NCI-H1417 treated with DMSO at 0.1 percent for 48 hours (cell line): ENCODE results near the gene SCUBE1.
"Not testable (repeated sequence)": the region's sequence is repeated elsewhere in the genome, so short reads cannot be mapped to it uniquely, and the experiment has no call there.

Experiments used
- DNase-seq: peaks from one replicate; lab custom pipeline; 2025; lab: John Stamatoyannopoulos, UW

Gene SCUBE1

DNA sequence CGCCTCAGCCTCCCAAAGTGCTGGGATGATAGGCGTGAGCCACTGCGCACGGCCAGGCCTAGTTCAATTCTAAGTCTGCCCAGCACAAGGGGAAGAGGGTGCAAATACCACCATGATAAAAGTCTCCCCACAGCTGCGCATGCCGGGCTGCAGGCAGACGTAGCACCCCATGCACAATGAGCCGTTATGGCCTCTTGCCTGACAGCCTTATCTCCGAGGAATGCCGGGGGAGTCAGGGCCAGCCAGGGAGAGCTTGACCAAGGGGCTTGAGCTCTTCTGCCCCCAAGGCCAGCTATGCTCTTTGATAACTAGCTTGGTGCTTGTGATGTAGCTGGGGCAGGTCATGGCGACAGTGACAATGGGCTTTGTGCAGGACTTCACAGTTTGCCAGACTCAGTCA lies 13.7 kb upstream of the SCUBE1 start:
- no peak for DNase-seq

DNA sequence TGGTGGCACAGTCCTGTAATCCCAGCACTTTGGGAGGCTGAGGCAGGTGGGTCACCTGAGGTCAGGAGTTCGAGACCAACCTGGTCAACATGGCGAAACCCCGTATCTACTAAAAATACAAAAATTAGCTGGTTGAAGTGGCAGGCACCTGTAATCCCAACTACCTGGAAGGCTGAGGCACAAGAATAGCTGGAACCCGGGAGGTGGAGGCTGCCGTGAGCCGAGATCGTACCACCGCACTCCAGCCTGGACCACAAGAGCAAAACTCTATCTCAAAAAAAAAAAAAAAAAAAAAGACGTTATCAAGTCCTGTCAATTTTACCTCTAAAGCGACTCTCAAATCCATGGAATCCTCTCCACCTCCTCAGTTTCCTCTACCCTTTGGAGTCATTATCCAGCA lies 12.5 kb upstream of the SCUBE1 start:
- not testable (repeated sequence) for DNase-seq

DNA sequence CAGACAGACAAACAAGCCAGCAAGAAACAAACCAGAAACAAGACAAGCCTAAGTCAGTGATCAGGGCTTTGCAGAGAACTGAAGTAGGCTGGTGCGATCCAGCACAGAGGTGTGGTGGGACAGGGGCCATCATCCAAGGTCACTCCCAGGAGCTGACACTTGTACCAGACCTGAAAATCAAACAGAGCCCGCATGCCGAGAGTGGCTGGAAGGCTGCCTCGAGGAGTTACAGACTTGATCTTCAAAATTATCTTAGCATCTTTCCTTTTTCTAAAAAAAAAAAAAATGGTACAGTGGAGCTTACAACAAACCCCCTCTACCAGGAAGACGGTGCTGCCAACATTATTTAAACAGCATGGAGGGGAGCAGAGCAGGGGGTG lies 8.8 kb upstream of the SCUBE1 start:
- no peak for DNase-seq

DNA sequence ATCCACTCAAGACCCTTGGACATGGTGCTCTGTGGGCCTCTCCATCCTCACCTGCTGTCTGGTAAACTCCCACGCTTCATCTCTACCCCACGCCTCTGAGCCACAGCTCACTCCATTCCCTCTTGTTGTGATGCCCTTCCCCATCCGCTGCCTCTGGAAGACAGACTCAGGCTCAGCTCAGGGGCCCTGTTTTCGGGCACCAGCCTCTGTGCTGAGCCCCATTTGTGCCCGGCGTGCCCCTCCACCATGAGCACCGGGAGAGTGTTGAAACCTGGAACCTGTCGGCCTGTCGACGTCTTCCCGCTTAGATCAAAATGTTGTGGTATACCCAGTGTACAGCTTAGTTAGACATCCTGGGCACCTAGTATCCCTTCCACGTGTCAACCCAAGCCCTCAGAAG lies 6.5 kb upstream of the SCUBE1 start:
- no peak for DNase-seq

DNA sequence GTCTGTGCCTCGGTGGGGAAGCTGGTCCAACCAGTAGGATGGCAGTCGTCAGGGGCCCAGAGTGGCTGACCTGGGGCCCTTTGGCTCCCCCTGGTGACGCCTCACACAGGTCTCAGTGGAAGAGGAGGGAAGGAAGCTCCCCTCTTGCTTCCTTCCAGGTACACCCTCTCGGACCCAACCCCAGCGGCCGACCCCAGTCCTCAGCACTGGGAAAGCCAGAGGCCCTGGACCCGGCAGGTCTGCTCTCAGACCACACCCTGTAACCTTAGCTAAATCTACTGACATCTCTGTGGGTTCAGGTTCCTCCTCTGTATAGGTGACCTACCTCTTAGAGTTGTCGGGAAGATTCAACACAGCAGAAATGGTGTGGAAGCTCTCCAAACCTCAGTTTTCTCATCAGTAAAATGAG lies 3.4 kb upstream of the SCUBE1 start:
- no peak for DNase-seq

DNA sequence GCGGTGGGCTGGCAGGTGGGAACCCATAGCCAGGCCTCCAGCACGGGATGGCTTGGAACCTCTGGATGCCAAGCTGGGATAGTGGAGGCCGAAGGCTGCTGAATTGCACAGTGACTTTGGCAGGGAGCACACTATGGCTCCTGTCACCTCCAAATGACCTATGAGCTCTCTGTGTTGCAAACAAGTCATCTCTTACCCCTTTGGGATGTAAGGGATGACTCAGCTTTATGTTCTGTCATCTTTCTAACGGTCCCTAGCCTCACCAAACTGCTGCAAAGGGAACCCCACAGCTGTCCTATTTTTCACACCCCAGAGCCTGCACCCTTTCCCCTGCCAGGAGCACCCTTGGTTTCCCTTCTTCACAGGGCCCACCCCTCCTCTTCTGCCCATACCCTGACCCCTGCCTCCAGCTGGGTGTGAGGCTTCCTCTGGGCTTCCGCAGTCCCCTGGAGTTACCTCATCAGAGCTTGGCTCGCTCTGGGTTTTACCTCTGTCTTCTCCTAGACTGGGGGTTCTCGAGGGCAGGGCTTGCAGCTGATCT lies 2.7 kb upstream of the SCUBE1 start:
- DNase-seq, result no peak

DNA sequence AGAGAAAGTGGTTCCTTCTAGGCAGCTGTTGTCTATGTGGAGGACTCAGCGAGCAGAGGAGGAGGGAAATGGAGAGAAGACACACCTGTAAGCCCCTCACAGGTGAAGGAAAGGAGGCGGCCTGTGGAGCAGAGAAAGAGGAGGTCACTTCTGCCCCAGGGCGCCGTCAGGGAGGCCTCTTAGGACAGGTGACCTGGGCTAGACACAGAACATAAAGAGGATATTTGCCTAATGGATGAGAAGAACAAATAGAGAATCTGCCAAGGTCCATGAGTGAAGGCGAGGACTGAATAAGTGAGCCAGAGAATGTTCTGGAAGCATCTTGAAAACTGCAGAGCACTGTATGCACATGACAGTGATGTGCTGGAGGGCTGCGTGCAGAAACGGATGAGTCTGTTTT lies 2.2 kb upstream of the SCUBE1 start:
- no peak for DNase-seq

DNA sequence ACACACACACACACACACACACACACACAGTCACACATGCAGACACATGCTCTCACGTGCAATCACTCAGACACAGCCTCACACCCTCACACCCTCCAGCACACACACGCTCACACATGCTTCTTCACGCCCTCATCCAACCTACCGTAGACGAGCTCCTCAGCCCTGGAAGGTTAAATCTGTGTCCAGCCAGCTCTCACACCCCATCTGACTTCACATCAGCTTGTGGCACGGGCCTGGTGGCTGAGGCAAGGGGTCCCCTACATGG lies 1.3 kb upstream of the SCUBE1 start:
- no peak for DNase-seq

DNA sequence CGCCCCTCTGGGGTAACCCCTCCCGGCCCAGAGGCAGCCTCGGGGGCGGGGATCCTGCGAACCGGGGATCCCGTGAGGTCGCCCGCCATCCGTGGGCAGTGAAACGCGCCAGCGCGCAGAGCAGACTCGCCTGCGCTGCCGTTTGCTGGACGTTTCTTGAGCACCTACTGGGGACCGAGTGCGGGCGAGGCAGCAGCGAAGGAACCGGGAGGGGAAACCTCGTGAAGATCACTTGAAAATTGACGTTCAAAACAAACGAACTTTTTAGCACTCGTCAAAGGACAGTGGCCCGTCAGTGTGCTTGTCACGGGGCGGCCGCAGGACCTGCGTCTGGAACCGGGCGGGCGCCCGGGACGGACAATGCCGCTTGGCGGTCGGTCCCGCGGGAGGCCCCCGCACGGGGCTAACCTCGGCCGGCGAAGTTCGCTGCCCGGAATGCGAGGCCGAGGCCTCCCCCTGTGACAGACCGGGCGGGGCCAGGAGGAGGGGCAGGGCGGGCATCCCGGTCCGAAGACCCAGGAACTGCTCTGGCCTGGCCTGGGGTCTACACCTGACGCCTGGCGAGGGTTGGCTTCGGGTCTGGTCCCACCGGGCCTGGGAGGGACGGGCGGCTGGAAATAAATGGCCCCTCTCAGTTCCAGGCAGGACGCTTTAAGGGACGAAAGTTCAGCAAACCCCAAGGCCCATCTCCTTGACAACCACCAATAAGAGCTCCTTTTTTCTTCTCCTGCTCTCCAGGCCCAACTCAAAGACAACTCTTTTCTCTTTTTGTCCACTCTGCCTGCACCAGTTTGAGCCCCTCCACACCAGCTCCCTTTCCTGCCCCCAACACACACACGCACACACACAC lies 723 bp upstream of the SCUBE1 start:
- DNase-seq, result no peak

DNA sequence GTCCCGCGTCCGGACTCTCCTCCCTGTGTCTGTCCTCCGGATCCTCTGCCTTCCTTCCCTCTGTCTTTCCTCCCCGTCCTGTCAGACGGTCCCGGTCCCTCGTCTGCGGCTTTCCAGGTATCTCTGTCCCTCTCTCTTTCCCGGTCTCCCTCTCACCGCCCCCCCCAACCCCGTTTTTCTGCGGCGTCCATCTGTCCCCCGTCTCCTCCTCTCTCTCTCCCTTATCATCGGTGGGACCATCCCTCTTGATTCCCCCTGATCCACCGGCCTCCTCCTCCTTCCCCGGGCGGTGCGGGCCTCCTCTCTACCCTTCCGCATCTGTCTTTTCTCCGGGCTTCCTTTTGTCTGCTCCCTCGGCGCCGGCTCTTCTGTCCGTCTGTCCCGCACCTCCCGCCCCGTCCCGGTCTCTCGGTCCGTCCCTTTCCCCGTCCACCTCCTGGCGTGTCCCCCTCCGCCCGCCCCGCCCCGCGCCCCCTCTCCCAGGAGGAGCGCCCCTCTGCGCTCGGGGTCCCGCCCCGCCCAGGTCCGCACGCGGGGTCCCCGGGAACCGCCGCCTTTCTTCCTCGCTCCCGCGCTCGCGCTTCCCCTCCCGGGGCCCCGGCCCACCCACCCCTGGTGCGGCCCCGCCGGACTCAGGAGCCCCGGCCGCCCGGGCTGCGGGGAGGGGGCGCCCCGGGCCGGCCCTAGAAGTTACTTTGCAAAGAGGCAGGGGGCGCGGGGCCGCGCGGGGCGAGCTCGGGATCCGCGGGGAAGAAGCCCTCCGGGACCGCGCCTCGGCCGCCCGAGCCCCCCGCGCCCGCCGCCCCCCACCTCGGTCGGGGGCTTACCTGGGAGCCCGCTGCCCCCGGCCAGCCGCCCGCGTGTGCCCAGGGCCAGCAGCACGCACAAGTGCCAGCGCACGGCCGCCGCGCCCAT lies 568 bp downstream of the SCUBE1 start:
- no peak for DNase-seq

DNA sequence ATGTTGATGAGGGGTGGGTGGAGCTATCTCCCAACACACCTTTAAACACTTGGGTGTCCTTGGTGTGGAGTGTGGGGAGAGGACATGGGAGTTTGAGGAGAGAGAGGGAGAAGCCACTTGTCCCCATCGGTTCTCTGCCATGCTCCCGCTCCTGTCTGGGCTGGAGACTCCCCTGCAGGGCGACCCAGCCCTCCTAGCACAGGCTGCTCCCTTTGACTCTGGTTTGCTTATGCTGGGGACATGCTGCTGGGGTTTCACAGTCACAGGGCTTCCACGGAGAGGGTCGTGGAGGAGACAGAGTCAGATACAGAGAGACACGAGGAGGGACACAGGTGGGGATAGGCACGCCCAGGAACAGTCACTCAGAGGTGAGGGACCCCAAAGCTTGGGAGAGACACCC lies 1.6 kb downstream of the SCUBE1 start:
- DNase-seq, result no peak

DNA sequence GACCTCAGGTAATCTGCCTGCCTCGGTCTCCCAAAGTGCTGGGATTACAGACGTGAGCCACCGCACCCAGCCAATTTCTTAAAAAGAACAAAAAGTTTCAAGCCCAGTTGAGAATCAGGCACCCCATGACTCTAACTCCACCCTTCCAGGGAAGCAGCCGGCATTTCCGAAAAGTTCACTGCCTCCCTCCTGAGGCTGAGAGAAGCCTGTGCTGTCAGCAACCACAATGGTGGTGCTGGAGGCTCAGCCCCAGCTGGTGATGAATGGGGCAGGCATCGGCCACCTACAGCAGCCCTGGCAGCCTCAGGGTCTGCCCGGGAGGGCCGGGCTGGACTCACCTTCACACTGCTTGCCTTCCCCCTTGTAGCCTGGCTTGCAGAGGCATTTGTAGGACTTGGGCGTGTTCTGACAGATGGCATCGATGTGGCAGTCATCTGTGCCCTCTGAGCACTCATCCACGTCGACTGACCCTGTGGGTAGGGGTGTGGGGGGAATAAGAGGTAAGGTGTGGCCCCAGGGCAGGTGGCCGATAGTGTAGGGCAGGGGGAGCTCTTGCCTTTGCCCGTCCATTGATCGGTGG lies 4.3 kb downstream of the SCUBE1 start:
- no peak for DNase-seq

DNA sequence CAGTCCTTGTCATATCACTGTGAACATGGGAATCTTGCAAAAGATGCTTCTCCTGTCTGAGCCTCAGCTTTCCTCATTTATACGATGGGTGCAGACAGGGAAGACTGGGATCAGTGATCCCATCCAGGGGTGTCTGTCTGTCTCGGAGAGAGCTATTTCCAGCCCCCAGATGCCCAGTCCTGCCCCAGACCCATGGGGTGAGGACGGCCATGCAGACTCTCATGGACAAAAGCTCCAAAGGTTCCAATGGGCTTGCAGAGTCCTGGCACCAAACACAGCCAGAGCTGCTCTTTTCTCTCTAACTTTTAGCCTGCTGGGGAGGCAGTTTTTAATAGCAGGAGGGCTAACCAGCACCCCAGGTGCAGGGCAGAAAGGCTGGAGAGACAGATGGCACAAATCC lies 5.2 kb downstream of the SCUBE1 start:
- no peak for DNase-seq

DNA sequence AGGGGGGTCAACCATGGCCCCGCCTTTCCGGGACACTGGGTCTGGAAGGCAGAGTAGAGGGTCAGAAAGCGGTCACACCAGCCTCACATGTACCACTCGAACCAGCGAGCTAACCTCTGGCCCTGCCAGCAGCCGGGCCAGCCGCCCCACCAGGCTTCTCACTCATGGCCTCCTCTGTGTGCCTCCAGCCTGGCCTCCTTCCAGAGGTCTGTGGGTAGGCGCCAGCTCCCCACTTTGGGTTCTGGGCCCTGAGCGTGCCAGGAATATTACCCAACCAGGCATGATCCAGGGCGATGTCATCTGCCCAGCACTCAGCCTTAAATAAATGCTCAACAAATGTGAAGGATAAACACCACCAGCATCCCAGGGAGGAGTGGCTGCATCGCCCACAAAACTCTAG lies 5.8 kb downstream of the SCUBE1 start:
- DNase-seq, result no peak

DNA sequence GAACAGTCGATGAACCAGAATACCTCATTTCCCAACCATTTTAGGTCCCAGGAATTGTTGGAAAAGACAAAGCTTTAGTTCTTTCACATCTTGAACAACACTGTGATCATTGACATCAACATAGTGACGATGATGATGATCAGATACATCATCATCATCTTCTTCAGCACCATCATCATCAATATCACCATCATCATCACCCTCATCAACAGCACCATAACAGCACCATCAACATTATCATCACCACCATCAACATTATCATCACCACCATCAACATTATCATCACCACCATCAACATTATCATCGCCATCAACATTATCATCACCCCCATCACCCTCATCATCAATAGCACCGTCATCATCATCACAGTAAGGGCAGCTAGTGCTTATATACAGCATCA lies 8.8 kb downstream of the SCUBE1 start:
- DNase-seq, result no peak

DNA sequence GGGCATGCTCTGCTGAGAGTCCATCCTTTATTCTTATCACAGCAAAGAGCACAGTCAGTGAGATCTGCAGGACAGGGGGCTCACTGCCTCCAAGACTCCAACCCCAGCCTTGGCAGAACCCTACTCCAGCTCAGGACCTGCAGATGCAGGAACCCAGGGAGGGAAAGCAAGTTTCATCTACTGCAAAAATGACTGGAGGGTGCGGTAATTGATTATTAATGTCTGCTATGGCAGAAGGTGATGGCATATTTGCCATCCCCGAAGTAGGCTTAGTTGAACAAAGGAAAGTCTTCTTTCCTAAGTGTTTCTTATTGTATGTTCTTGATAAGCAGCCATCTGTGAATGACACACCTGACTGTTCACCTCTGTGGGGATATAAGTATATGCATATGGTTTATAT lies 9.2 kb downstream of the SCUBE1 start:
- DNase-seq, result no peak

DNA sequence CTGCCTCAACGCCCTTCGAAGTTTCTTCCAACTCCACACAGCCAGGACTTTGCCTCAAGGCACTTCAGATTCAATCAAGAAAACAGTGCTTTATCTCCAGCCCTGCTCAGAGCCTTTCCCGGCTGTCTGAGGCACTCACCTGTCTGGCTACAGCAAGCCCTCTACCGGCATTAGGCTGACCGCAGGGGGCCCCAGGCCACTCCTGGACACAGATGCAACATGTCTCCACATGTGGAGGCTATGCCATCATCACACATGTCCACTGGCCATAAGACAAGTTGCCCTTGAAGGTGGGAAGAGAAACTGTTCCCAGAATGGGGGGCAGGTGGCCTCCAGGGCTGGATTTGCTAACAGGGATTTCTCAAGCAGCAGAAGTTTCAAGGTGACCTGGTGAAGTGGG lies 10.0 kb downstream of the SCUBE1 start:
- DNase-seq, result no peak

DNA sequence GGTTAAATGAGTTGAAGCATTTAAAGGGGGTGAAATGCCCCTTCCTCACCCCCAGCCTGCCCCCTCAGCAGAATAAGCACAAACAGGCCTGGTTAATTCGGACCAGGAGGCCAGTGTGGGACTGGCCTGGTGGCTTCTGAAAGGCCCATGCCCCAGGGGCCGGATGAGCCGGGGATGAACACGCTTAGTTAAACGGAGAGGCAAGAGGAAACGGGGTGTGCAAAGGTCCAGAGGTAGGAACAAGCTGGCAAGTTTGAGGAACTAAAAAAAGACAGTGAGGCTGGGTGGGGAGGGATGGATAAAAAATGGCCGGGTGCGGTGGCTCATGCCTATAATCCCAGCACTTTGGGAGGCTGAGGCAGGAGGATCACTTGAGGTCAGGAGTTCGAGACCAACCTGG lies 11.5 kb downstream of the SCUBE1 start:
- DNase-seq, result no peak

DNA sequence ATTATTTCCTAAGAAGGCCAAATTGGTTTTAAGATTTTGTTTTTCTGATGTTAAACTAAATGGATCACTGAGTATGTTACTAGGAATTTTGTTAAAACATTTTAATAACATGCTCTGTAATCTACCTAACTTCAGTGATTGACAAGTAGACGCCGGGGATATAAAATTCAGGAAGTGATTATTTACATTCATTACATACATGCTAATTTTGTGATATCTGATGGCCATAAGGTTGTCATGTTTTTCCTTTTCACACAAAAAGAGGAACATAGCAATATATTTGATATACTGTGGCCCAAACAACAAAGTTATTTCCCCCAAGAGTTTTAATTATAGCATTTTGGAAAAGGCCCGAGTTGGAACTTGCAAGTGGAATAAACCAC lies 12.1 kb downstream of the SCUBE1 start:
- DNase-seq, result no peak

DNA sequence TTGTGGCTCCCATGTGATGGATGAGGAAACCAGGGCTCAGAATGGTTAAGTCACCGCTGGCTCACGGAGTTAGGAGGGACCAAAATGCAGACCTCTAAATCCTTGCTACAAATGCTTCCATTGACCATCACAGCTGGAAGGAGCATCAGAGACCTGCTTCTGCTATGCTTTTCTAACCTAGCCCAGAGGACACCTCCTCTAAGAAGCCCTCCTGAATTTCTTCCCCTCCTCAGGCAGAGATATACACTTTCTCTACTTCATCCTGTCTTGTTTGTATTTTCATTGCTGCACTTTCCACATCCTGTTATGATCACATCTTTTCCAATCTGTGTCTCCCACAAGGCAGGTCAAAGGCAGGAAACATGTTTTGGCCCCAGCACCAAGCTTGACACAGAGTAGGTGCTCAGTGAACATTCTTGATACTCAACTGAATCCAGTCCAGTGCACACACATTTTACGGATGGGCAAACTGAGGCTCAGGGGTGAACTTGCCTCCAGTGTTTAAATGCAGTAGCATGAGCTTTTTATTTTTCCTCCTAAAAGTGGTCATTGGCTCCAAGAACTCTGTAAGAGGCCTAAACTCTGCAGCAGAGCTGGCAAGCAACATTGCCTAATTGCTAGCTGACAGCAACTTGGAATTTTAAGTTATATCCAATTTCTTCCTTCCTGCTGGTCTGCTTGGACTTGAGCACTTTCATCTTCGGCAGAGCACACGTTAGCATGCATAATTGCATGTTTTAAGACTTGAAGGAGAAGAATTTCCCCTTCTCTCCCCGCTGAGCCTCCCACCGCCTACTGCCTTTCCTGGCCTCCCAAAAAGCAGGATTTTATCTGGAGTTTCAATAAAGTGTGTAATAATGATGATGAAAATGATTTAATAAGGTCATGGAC lies 12.7 kb downstream of the SCUBE1 start:
- DNase-seq, result no peak

DNA sequence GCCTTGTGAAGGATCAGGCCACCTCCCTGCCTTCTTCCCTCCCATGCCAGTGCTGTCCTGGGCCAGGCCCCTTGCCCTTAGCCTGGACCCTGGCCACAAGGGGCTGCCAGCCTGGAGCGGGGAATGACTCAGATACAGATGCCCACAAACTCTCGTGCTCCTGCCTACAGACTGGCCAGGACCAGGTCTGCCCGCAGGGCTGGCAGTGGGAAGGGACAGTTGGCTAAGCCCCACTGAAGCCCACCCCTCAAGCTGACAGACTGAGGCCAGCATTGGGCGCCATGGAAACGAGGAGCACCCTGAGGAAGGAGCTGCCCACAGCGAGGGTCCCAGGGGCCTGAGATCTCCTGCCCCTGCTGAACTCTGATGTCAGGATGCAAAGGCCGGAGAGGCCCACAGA lies 14.1 kb downstream of the SCUBE1 start:
- DNase-seq, result no peak

DNA sequence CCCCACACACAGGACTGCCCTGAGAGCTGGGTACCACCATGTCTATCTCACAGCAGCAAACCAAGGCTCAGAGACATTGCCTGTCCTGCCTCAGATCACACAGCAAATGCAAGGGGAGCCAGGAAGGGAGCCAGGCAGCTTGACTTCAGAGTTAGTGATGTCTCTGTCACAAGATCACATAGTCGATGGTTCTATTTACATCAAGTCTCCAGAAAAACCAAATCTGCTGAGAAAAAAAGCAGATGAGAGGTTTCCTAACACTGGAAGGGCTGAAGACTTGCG lies 16.1 kb downstream of the SCUBE1 start:
- DNase-seq, result no peak
